HepG2 (cell line): ENCODE measurements around the gene CNTN4.

Experiments used
- CTCF ChIP-seq: sonication (generic); formaldehyde crosslinking; IDR thresholded peaks from 2 replicates; pipeline ENCODE4 v1.5.0; 2020; ENCODE audit warnings: mild to moderate bottlenecking, missing genetic modification reagents, moderate library complexity
- EZH2 ChIP-seq: conservative IDR thresholded peaks from 2 replicates; pipeline ENCODE4 v1.6.1; 2012; ENCODE audit warnings: mild to moderate bottlenecking, low read depth, low read length, moderate library complexity
- JUN ChIP-seq: sonication (generic); formaldehyde crosslinking; IDR thresholded peaks from 2 replicates; pipeline ENCODE4 v1.4.0; 2020; ENCODE audit warnings: mild to moderate bottlenecking, missing genetic modification reagents
- MYNN ChIP-seq: sonication (generic); formaldehyde crosslinking; IDR thresholded peaks from 2 replicates; pipeline ENCODE4 v1.4.0; 2020; ENCODE audit warnings: mild to moderate bottlenecking, low read depth, missing genetic modification reagents
- NFE2 ChIP-seq: sonication (generic); formaldehyde crosslinking; IDR thresholded peaks from 2 replicates; pipeline ENCODE4 v1.4.0; 2020; ENCODE audit warnings: missing genetic modification reagents
- SP1 ChIP-seq, 2 experiments: fragments of 450-650 bp in 1 of 2; sonication (generic) in 1 of 2; formaldehyde crosslinking in 1 of 2; IDR thresholded peaks; 2 replicates each; pipeline versions ENCODE4 v1.4.0 to v1.6.1; 2016 to 2020; ENCODE audit warnings: missing genetic modification reagents in 1 of 2
- TAF1 ChIP-seq: sonication (generic); formaldehyde crosslinking; IDR thresholded peaks from 2 replicates; pipeline ENCODE4 v1.4.0; 2020; ENCODE audit warnings: missing genetic modification reagents
- TBL1XR1 ChIP-seq: fragments of 150-350 bp; IDR thresholded peaks from 2 replicates; pipeline ENCODE4 v1.6.1; 2014; ENCODE audit warnings: borderline replicate concordance, low read length; ENCODE audit not compliant: partially characterized antibody
- ZBTB43 ChIP-seq: sonication (generic); formaldehyde crosslinking; conservative IDR thresholded peaks from 2 replicates; pipeline ENCODE4 v1.4.0; 2020; ENCODE audit warnings: missing genetic modification reagents
- ZNF20 ChIP-seq: sonication (generic); formaldehyde crosslinking; IDR thresholded peaks from 2 replicates; pipeline ENCODE4 v1.4.0; 2020; ENCODE audit warnings: mild to moderate bottlenecking, moderate library complexity, missing genetic modification reagents
- ZNF24 ChIP-seq: fragments of 450-650 bp; IDR thresholded peaks from 2 replicates; pipeline ENCODE4 v1.6.1; 2017; ENCODE audit warnings: antibody characterized with exemption, mild to moderate bottlenecking
- ZNF496 ChIP-seq: sonication (generic); formaldehyde crosslinking; IDR thresholded peaks from 2 replicates; pipeline ENCODE4 v1.8.1; 2023; ENCODE audit warnings: mild to moderate bottlenecking, moderate library complexity, missing genetic modification reagents; ENCODE audit not compliant: insufficient replicate concordance
- TF ChIP-seq, protein P1 (sequence below), 2 experiments: IDR thresholded peaks; 2 replicates each; pipeline ENCODE4 v1.6.1; 2011 to 2012; ENCODE audit warnings: low read length in 2 of 2, borderline replicate concordance in 1 of 2, low read depth in 1 of 2, mild to moderate bottlenecking in 1 of 2, moderate library complexity in 1 of 2
- TF ChIP-seq, protein P2 (sequence below): sonication (generic); formaldehyde crosslinking; IDR thresholded peaks from 2 replicates; pipeline ENCODE4 v1.4.0; 2020; ENCODE audit warnings: missing genetic modification reagents, borderline replicate concordance

DNA sequence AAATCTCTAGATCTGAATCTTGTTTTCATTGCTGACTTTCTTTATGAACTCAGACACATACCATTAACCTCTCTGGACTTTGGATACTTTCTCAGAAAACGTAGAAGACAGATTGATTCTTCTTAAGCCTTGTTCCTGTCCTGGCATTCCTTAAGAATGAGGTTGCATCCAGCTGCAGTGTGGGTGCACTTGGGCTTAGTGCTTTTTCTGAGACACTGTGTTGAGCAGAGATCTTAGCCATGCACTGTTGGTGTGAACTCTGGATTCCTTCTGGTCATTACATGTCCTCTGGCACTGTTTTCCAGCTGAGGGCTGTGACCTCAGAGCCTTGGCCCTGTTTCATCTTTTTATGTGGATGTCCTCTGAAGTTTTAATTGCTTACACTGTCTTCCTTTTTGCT is 428.3 kb downstream of the CNTN4 start:
- TF ChIP-seq TBL1XR1 (no peak), EZH2 (no peak), CTCF (no peak), ZNF496 (CRISPR knock-in tag) (no peak), NFE2 (CRISPR knock-in tag) (no peak), TAF1 (no peak), MYNN (no peak), JUN (CRISPR knock-in tag) (no peak), ZNF20 (no peak), ZNF24 (no peak), SP1 (IDR thresholded peaks at IDR 0.05) (no peak), SP1 (CRISPR knock-in tag; IDR thresholded peaks at IDR 0.05) (no peak), ZBTB43 (CRISPR knock-in tag) (no peak)
- TF ChIP-seq, protein P1, sequence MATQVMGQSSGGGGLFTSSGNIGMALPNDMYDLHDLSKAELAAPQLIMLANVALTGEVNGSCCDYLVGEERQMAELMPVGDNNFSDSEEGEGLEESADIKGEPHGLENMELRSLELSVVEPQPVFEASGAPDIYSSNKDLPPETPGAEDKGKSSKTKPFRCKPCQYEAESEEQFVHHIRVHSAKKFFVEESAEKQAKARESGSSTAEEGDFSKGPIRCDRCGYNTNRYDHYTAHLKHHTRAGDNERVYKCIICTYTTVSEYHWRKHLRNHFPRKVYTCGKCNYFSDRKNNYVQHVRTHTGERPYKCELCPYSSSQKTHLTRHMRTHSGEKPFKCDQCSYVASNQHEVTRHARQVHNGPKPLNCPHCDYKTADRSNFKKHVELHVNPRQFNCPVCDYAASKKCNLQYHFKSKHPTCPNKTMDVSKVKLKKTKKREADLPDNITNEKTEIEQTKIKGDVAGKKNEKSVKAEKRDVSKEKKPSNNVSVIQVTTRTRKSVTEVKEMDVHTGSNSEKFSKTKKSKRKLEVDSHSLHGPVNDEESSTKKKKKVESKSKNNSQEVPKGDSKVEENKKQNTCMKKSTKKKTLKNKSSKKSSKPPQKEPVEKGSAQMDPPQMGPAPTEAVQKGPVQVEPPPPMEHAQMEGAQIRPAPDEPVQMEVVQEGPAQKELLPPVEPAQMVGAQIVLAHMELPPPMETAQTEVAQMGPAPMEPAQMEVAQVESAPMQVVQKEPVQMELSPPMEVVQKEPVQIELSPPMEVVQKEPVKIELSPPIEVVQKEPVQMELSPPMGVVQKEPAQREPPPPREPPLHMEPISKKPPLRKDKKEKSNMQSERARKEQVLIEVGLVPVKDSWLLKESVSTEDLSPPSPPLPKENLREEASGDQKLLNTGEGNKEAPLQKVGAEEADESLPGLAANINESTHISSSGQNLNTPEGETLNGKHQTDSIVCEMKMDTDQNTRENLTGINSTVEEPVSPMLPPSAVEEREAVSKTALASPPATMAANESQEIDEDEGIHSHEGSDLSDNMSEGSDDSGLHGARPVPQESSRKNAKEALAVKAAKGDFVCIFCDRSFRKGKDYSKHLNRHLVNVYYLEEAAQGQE (IDR thresholded peaks at IDR 0.05; ENCODE audit: borderline replicate concordance in 1 of 2, low read depth in 1 of 2, low read length in 2 of 2): no peak
- TF ChIP-seq, protein P2, sequence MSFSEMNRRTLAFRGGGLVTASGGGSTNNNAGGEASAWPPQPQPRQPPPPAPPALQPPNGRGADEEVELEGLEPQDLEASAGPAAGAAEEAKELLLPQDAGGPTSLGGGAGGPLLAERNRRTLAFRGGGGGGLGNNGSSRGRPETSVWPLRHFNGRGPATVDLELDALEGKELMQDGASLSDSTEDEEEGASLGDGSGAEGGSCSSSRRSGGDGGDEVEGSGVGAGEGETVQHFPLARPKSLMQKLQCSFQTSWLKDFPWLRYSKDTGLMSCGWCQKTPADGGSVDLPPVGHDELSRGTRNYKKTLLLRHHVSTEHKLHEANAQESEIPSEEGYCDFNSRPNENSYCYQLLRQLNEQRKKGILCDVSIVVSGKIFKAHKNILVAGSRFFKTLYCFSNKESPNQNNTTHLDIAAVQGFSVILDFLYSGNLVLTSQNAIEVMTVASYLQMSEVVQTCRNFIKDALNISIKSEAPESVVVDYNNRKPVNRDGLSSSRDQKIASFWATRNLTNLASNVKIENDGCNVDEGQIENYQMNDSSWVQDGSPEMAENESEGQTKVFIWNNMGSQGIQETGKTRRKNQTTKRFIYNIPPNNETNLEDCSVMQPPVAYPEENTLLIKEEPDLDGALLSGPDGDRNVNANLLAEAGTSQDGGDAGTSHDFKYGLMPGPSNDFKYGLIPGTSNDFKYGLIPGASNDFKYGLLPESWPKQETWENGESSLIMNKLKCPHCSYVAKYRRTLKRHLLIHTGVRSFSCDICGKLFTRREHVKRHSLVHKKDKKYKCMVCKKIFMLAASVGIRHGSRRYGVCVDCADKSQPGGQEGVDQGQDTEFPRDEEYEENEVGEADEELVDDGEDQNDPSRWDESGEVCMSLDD: no peak
